GM21825 (cell line): ENCODE results near the gene CHID1.

ENCODE experiments used
- ATAC-seq: cut with Tn5 transposase; IDR thresholded peaks from one replicate; pipeline ENCODE4 v1.9.1; 2021; ENCODE audit warnings: mild to moderate bottlenecking, moderate library complexity; ENCODE audit not compliant: unreplicated experiment

Gene CHID1

DNA sequence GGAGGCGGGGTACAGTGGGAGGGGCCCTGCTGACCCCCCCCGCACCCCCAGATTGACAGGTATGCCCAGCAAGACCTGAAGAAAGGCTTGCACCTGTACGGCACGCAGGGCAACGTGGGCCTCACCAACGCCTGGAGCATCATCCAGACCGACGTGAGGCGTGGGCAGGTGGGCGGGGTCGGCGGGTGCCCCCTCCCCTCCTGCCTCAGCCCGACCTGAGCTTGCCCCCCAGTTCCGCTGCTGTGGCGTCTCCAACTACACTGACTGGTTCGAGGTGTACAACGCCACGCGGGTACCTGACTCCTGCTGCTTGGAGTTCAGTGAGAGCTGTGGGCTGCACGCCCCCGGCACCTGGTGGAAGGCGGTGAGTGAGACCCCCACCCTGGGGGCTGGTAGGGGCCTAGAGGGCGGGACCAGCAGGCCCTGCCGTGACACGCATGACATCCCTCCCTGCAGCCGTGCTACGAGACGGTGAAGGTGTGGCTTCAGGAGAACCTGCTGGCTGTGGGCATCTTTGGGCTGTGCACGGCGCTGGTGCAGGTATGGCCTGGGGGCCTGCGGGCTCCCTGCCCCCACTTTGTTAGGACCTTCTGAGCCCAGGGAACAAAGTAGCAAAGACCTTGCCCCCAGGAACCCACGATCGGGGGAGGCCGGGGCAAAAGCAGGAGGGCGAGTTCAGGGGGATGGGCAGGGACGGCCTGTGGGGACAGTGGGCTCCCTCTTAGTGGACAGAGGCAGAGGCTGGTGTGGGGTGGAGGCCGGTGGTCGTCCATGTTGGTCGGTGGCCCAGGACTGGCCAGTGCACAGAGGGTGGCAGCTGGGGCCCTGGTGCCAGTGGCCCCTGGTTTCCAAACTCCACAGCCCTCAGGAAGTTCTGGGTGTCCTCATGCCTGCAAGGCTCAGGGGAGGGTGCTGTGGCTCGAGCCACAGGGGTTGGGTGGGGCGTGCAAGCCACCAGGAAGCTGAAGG is 44.9 kb downstream of the CHID1 start:
- ATAC-seq, result no peak

DNA sequence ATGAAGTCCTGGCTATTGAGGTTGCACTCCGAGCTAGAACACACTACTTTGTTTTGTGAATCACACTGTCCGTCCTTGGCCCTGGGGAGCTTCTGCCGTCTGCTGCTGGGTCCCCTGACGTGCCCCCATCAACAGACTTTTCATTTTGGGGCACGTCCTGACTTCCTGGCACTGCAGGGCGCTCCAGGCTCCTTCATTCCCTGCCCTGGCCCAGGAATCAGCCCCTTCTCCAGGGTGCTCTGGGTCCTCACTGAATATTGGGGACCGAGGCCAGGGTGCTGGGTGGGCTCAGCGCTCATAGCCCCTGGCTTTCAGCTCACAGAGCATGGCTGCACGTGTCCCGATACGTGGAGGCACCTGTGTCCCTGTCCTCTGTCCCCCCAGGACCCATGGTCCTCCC is 45.7 kb downstream of the CHID1 start:
- no peak for ATAC-seq

DNA sequence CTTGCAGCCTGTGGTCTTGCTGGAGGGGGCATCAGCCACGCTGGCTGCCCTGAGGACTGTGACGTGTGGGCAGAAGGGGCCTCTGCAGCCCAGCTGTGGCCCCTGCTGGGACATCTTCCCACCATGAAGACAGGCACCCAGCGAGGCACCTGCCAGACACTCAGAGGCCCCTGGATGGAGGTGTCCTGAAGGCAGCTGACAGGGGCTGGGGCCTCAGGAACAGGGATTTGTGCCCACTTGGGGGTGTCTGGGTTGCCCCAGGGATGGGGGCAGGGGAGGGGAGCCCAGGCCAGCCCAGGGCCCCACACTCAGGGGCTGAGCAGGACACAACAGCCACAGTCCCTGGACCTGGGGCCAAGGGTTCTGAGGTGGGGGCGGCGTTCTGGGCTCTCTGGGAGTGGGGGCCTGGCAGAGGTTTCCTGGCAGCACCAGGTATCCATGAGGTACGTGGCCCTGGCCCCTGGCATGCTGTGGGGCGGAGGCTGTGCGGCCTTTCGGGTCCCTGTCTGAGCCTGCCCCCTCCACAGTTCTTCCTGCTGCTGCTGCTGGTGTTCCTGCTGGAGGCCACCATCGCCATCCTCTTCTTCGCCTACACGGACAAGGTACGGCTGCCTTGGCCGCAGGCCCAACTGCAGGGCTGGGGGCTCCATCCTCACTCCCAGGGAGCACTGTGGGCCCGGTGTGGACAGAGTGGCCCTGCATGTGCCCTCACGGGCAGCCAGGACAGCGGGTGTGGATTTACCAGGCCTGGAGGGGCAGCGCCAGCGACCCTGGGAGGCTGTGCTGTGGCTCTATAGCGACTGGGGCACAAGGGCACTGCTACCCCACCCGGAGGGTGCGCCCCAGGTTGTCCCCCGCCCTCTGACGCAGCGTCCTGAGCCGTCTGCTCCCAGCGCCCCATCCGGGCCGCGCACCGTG is 46.4 kb downstream of the CHID1 start:
- no peak for ATAC-seq

DNA sequence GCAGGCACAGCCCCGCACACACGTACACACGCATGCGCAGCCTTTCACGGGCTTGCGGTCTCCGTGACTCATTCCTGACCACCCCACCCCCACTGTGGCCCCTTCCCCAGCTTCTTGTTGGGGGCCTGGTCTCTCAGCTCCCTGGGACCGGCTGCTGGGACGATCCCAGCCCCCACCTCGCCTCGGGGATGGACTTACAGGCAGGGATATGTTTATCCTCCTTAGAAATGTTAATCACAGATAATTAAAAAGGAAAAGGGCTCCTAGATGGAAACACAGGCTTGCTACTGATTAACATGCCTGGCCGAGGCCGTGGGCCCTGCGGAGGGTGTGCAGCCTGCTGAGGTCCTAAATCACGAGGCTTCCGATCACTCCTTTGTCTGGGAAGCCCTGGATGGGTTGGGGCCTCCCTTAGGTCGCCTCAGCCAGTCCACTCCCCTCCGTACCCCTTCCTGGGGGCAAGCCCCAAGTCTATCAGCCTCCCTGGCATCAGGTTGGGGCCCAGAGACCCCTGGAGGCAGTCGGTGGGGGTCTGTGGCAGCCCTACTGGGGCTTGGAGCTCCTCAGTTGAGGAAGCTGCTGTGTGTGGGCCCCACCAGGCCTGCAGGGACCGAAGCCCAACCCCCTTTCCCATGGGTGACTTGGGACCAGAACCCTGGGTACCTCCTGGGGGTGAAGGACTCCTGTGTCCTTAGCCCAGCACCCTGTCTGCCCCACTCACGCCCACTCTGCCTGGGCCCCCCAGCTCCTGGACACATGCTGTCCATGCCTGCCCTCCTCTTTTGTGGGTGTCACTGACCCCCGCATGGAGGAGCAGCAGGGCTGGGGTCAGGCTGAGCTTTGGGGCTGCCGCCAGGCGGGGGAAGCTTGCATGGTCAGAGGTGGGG is 47.3 kb downstream of the CHID1 start:
- no peak for ATAC-seq

DNA sequence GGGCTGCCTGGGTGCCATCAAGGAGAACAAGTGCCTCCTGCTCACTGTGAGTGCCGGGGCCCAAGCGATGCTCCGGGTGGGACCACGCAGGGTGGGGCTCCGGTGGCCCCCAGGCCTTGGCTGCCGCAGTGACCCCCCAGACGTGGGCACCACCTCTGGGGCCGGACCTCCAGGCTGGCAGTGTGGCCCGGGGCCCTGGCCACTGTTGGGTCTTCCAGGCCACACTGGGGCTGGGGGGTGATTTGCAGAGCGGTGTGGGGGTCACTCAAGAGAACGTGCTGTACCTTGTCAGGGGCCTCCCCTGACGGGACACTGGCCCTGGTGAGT is 48.0 kb downstream of the CHID1 start:
- no peak for ATAC-seq

DNA sequence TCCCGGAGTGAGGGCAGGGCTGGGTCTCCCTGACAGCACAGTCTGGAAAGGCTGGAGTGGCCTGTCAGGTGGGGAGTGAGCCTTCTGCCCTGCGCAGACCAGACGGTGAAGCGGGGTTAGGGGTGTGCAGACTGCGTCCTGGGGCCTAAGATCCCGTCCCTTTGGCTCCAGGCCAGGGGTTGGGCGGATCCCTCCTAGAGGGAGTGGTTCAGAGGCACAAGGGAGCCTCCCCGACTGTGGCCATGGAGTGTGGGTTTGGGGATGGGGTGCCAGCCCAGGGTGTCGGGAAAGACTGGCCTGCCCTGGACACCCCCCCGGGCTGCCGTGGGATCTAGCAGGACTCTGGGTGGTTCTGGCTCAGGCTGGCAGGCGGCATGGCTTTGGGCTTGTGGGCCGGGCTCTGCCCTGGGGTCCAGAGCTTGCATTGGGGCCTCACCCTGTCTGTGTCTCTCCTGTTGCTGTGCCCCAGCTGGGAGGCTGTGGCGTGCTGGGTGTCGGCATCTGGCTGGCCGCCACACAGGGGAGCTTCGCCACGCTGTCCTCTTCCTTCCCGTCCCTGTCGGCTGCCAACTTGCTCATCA is 48.4 kb downstream of the CHID1 start:
- no peak for ATAC-seq

DNA sequence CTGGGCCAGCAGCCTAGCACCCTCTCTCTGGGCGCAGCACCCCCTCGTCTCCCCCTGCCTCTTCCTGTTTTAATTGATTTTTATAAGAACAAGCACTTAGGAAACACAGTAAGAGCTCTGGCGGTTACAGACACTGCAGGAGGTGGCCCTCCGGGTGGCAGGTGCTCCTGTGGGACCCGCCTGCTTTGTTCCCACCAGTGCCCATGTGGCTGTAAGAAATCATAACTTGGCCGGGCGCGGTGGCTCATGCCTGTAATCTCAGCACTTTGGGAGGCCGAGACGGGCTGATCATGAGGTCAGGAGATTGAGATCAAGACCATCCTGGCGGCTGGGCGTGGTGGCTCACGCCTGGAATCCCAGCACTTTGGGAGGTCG is 49.5 kb downstream of the CHID1 start:
- no peak for ATAC-seq

DNA sequence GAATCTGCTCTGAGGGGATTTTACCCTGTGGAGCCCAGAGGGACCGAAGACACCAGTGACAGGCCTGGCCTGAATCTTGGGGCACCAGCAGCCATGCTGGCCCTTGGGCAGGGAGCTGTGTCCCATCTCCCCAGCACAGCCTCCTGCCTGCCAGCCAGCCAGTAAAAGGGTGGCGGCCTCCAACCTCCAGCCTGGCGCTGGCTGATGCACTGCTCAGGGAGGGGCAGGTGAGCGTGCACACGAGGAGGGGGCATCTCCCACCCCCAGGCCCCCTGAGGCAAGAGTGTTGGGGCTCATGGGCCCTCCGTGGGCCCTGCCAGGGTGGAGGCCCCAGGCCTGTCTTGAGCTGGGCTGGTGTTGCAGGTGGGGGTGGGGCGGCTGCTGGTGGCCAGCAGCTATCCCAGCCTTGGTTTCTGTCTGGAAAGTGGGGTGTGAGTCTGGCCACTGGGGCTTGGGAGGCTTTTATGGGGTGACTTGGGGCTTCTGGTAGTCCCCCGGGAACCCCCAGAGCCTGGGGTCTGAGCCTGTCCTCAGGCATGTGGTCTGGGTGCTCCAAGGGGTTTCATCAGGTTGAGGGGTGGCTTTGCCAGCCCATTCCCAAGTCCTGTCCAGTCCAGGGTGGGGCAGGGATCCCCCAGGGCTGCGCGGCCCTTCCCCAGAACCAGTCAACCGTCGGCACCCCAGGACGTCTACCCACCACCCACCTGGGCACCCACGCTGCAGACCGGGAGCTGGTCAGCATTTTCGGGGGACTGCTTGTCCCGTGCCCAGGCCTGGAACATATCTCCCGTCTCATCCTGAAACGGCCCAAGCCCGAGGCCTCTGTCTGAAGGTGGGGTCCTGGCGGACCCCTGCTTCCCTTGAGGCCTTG is 50.1 kb downstream of the CHID1 start:
- ATAC-seq, result no peak

DNA sequence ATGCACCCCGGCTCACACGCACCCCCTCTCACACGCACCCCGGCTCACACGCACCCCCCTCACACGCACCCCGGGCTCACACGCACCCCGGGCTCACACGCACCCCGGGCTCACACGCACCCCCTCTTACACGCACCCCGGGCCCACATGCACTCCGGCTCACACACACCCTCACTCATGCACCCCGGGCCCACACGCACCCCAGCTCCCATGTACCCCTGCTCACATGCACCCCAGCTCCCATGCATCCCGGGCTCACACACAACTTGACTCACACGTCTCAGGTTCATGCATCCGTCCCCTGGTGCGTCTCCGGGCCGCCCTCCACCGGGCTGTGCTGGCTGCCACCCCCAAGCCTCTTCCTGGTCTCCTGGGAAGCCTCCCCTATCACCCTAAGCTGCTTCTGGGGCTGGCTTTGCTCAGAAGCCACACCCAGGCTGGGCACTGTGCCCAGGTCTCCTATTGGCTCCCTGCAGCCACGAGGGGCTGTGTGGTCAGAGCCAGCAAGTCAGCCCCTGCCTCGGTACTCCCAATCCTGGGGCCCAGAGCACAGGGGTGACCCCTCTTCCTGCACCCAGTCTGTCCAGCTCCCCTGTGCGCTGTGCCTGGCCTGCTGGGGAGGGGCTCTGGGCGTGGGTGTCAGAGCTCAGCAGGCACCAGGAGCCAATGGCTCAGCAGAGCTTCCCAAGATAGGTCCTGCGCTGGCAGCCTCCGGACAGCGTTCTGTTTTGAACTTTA is 51.0 kb downstream of the CHID1 start:
- no peak for ATAC-seq

DNA sequence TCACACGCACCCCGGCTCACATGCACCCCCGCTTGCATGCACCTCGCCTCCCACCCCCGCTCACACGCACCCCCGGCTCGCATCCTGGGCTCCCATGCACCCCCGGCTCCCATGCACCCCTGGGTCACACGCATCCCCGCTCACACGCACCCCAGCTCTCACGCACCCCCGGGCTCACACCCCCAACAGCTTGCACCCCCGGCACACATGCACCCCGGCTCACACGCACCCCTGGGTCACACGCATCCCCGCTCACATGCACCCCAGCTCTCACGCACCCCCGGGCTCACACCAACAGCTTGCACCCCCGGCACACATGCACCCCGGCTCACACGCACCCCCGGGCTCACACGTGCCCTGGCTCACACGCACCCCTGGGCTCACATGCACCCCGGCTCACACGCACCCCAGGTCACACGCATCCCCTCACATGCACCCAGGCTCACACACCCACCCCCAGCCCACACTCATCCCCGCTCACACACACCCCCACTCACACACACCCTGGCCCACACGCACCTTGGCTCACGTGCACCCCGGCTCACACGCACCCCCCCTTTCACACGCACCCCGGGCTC is 51.8 kb downstream of the CHID1 start:
- no peak for ATAC-seq

DNA sequence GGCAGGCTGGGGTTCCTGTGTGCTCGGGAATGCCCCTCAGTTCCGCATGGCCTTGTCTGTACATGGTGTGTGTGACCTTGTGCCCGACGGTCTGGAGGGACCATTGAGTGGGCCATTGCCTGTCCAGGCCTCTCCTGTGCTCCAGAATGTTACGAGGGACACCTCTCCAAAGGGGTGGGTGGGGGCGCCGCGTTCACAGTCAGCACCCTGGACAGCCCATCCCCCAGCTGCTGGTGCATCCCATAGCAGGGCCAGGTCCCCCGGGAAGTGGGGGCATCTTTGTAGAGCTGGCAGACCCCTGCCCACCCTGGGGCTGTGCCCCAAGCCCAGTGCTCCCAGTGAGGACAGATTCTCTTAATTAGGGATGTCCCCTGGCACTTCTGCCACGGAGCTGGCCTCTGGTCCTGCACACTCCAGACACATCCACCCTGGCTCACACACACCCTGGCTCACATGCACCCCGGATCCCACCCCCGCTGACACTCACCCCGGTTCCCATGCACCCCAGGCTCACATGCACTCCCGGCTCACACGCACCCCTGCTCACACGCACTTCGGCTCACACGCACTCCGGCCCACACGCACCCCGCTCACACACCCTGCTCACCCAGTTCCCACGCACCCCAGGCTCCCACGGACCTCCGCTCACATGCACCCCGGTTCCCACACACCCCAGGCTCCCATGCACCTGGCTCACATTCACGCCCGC is 52.4 kb downstream of the CHID1 start:
- no peak for ATAC-seq

DNA sequence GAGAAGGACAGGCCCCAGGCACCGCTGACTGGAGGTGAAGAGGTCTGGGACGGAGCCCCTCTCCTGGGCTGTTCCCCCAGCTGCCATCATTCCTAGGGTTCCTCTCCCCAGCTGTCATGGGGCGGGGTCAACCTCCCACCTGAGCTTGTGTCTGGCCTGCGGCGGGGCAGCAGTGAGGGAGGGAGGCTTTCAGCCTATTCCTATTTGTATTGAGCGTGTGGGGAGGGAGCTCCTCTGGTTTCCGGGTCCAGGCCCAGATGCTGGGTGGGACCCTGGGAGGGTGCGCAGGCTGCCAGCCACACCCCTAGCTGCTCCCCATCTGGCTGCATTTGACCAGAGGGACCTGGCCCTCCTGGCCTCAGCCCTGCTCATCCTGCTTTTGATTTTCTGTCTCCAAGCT is 54.2 kb downstream of the CHID1 start:
- ATAC-seq, result no peak

DNA sequence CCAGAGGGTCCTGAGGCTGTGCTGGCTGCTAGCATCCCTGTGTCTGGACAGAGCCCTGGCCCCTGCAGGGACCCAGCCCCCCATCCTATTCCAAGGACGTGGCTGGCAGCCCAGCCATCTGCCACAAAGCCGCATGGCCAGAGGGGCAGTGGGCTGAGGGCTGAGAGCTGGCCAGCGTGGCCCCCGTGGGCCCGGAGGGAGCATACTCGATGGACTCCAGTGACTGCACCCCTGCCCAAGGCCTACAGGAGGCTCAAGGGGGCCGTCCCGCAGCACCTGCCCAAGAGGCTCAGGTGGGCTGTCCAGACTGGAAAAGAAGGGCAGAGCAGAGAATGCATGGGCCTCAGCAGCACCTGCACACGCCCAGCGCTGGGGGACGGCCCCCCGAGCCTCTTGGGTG is 54.8 kb downstream of the CHID1 start:
- no peak for ATAC-seq

DNA sequence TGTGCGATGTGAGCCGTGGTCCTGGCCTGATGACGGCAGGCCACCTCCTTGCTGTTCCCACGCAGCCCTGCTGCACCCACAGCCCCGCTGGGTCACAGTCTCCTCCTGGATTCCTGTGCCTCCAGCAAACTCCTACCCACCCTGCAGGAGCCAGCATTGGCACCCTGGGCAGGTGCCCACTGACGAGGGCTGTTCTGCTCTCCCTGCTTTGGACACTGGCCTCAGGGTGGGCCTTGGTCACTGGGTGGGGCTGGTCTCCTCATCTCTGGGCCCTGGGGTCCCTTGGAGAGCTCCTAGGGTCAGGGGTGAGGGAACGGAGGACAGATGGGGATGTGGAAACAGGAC is 55.3 kb downstream of the CHID1 start:
- no peak for ATAC-seq

DNA sequence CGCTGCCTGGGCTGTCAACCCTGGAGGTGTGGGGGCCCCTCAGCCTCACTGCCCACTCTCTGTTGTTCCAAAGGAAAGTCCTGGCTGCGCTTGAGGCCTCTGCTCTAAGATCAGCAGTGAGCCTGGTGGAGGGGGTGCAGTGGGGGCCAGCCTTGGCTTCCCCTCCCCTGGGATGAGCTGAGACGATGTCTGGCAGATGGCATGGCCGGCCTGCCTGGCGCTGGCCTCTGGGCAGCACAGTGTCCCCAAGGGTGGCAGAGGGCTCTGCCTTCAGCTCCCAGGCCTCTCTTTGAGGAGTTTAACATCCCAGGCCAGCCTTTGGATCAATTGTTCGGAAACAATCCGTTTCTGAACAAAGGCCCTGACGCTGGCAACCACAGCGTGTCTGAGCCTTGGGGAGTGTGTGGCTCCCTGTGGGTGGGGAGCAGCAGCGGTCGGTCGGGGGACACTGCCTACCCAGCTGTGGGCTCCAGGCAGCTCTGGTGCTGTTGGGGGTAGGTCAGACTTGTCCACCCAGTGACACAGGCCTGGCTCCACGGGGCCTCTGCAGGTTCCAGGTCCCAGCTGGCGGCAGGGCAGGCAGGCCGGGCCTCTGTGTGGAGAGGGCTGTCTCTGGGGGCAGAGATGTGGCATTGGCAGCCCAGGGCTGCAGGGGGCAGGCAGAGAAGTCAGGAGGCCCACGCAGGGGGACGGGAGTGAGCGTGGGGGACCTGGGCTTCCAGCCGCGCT is 55.8 kb downstream of the CHID1 start:
- ATAC-seq, result no peak

DNA sequence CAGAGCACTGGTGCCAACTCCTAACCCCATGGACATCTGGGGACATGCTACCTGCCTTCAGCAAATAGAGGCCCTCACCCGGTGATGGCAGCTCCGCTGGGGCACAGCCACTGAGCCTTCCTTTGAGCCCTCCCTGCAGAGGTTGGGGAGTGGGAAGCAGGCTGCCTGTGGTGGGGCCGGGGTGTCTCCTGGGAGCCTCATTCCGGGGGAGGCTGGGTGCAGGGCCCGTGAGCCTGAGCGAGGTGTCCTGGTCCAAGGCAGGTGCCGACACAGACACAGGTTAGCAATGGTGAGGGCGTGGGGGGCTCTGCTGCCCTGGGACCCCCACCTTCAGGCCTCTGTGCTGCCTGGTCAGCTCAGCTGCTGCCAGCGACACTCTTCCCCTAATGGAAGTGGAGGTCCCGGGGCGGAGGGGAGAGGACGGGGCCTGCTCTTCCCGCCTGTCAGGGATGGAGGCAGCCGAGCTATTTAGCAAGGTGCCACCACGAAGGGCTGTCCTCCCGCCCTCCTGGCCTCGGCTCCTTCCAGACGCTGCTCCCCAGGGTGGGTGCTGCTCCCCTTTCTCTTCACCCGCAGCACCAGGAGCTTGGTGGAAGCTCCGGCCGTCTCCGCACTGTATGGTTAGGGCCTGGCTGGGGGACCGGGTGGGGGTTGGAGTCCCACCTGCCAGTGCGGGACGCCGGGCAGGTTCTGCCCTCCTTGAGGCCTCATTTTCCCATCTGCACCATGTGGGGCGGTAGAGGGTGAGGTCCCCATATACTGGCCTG is 56.7 kb downstream of the CHID1 start:
- ATAC-seq, result no peak

DNA sequence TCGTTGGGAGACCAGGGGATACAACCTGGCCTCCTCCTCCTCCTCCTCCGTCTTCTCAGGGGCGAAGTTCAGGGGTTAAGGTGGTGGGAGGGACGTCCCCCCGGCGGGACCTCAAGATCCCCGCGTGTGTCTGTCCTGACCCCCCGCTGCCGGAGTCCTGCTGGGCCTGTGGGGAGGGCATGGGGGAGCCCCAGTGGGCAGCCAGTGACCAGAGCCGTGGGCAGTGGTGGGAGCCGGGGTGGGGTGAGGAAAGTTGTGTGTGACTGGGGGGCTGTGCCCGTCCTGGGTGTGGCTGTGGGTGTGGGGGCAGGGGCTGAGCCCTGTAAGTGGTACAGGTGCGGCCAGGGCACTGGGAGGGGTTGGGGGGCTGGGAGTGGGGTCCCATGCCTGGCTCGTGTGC is 57.8 kb downstream of the CHID1 start:
- no peak for ATAC-seq
